Neural cell (in vitro differentiated cells): ENCODE data around the gene BMP2. TPM values are rescaled to one million over a fixed set of nuclear protein-coding genes. Genes with fewer than 3 reads are reported as not detected.

Source experiments
- H2AFZ ChIP-seq: fragments of 200-600, 300-800 bp; sonication (generic), shearing (Covaris generic); 2 replicates; pipeline ENCODE4 v1.6.0; 2014; ENCODE audit warnings: low read depth, mild to moderate bottlenecking, antibody characterized with exemption, low read length, moderate library complexity
- H3F3A ChIP-seq: fragments of 200-600 bp; shearing (Covaris generic); 2 replicates; pipeline ENCODE4 v1.6.1; 2016; ENCODE audit warnings: mild to moderate bottlenecking, moderate library complexity, mixed read lengths, antibody characterized with exemption, low read length; ENCODE audit not compliant: insufficient read depth, poor library complexity, severe bottlenecking
- H3K27ac ChIP-seq: fragments of 200-600, 300-800 bp; sonication (generic), shearing (Covaris generic); 2 replicates; pipeline ENCODE4 v1.5.1; 2014; ENCODE audit warnings: mild to moderate bottlenecking, low read length, moderate library complexity
- H3K27me3 ChIP-seq: fragments of 300-800, 200-600 bp; sonication (generic), shearing (Covaris generic); 2 replicates; pipeline ENCODE4 v1.6.0; 2014; ENCODE audit warnings: mild to moderate bottlenecking, low read depth, low read length, moderate library complexity; ENCODE audit not compliant: insufficient read depth
- H3K36me3 ChIP-seq: fragments of 300-800, 200-600 bp; sonication (generic), shearing (Covaris generic); 2 replicates; pipeline ENCODE4 v1.5.1; 2014; ENCODE audit warnings: mild to moderate bottlenecking, antibody characterized with exemption, low read length, moderate library complexity; ENCODE audit not compliant: insufficient read depth
- H3K4me2 ChIP-seq: fragments of 300-800, 200-600 bp; sonication (generic), shearing (Covaris generic); 2 replicates; pipeline ENCODE4 v1.6.0; 2014; ENCODE audit warnings: mild to moderate bottlenecking, low read length
- H3K4me3 ChIP-seq: fragments of 300-800, 200-600 bp; sonication (generic), shearing (Covaris generic); 2 replicates; pipeline ENCODE4 v1.5.1; 2014; ENCODE audit warnings: mild to moderate bottlenecking, low read length, moderate library complexity
- H3K79me2 ChIP-seq: fragments of 200-600 bp; shearing (Covaris generic); replicated peaks from 2 replicates; pipeline ENCODE4 v1.6.0; 2014; ENCODE audit warnings: mild to moderate bottlenecking, low read length, moderate library complexity; ENCODE audit not compliant: insufficient read depth
- H3K9ac ChIP-seq: fragments of 300-800, 200-600 bp; sonication (generic), shearing (Covaris generic); 2 replicates; pipeline ENCODE4 v1.6.1; 2016; ENCODE audit warnings: mild to moderate bottlenecking, low read length, mixed read lengths
- H3K9me2 ChIP-seq: fragments of 200-600 bp; shearing (Covaris generic); 2 replicates; pipeline ENCODE4 v1.6.1; 2016; ENCODE audit warnings: mild to moderate bottlenecking, low read length, mixed read lengths; ENCODE audit not compliant: insufficient read depth
- H3K9me3 ChIP-seq: fragments of 200-600, 300-800 bp; sonication (generic), shearing (Covaris generic); 2 replicates; pipeline ENCODE4 v1.6.1; 2016; ENCODE audit warnings: mild to moderate bottlenecking, mixed run types, low read length, moderate library complexity, mixed read lengths
- H4K20me1 ChIP-seq: fragments of 200-600 bp; shearing (Covaris generic); 2 replicates; pipeline ENCODE4 v1.6.1; 2016; ENCODE audit warnings: mild to moderate bottlenecking, mixed run types; ENCODE audit not compliant: insufficient read depth
- EP300 ChIP-seq: fragments of 450-650 bp; conservative IDR thresholded peaks from 2 replicates; pipeline ENCODE4 v1.6.1; 2014; ENCODE audit warnings: antibody characterized with exemption, mild to moderate bottlenecking, moderate library complexity; ENCODE audit not compliant: poor library complexity, severe bottlenecking
- EZH2 ChIP-seq: fragments of 200-600, 300-800 bp; shearing (Covaris generic), sonication (generic); IDR thresholded peaks from 2 replicates; pipeline ENCODE4 v1.6.1; 2014; ENCODE audit warnings: antibody characterized with exemption, low read length, borderline replicate concordance, mild to moderate bottlenecking; ENCODE audit not compliant: insufficient read depth, poor library complexity, severe bottlenecking
- MXI1 ChIP-seq: fragments of 450-650 bp; conservative IDR thresholded peaks from 2 replicates; pipeline ENCODE4 v1.6.1; 2014; ENCODE audit warnings: antibody characterized with exemption, mild to moderate bottlenecking; ENCODE audit not compliant: poor library complexity, severe bottlenecking
- POLR2AphosphoS5 ChIP-seq: IDR thresholded peaks from 2 replicates; pipeline ENCODE4 v1.6.1; 2012
- RAD21 ChIP-seq: fragments of 450-650 bp; conservative IDR thresholded peaks from 2 replicates; pipeline ENCODE4 v1.6.1; 2014; ENCODE audit warnings: antibody characterized with exemption, mild to moderate bottlenecking, moderate library complexity
- SMC3 ChIP-seq: fragments of 450-650 bp; conservative IDR thresholded peaks from 2 replicates; pipeline ENCODE4 v1.6.1; 2014; ENCODE audit warnings: antibody characterized with exemption, mild to moderate bottlenecking, moderate library complexity; ENCODE audit not compliant: poor library complexity
- TAF1 ChIP-seq: IDR thresholded peaks from 2 replicates; pipeline ENCODE4 v1.6.1; 2012; ENCODE audit warnings: low read depth
- polyA plus RNA-seq: library from polyadenylated mRNA; depleted of rRNA; stranded (reverse); fragments of >200 nt; gene quantifications from 2 replicates; pipeline ENCODE4 v1.2.3, GENCODE V29; 2014
- TF ChIP-seq, protein P1 (sequence below): fragments of 450-650 bp; IDR thresholded peaks from 2 replicates; pipeline ENCODE4 v1.5.1; 2014; ENCODE audit warnings: antibody characterized with exemption, mild to moderate bottlenecking, moderate library complexity; ENCODE audit not compliant: poor library complexity, severe bottlenecking

Gene BMP2
- polyA plus RNA-seq, 1 donor from 2014 or later: 1.1 TPM

DNA sequence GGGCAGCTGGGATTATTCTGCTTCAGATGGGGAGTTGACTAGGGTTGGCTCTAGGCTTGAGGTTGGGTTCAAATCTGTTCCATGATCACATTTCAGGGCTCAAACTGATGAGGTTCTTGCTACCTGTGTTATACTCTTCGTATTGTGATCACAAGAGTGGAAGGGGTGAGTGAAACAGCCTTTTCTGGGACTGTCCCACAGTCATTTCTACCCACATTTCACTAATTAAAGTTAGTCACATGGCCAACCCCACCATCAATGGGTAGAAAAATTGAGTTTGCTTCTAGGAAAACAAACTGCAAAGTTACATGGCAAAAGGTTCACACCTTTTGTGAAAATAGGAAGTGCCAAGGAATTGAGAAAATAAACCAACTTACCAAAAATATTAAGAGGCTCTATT lies 33.5 kb upstream of the BMP2 start (continued):
- TF ChIP-seq, protein P1, sequence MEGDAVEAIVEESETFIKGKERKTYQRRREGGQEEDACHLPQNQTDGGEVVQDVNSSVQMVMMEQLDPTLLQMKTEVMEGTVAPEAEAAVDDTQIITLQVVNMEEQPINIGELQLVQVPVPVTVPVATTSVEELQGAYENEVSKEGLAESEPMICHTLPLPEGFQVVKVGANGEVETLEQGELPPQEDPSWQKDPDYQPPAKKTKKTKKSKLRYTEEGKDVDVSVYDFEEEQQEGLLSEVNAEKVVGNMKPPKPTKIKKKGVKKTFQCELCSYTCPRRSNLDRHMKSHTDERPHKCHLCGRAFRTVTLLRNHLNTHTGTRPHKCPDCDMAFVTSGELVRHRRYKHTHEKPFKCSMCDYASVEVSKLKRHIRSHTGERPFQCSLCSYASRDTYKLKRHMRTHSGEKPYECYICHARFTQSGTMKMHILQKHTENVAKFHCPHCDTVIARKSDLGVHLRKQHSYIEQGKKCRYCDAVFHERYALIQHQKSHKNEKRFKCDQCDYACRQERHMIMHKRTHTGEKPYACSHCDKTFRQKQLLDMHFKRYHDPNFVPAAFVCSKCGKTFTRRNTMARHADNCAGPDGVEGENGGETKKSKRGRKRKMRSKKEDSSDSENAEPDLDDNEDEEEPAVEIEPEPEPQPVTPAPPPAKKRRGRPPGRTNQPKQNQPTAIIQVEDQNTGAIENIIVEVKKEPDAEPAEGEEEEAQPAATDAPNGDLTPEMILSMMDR: no peak

DNA sequence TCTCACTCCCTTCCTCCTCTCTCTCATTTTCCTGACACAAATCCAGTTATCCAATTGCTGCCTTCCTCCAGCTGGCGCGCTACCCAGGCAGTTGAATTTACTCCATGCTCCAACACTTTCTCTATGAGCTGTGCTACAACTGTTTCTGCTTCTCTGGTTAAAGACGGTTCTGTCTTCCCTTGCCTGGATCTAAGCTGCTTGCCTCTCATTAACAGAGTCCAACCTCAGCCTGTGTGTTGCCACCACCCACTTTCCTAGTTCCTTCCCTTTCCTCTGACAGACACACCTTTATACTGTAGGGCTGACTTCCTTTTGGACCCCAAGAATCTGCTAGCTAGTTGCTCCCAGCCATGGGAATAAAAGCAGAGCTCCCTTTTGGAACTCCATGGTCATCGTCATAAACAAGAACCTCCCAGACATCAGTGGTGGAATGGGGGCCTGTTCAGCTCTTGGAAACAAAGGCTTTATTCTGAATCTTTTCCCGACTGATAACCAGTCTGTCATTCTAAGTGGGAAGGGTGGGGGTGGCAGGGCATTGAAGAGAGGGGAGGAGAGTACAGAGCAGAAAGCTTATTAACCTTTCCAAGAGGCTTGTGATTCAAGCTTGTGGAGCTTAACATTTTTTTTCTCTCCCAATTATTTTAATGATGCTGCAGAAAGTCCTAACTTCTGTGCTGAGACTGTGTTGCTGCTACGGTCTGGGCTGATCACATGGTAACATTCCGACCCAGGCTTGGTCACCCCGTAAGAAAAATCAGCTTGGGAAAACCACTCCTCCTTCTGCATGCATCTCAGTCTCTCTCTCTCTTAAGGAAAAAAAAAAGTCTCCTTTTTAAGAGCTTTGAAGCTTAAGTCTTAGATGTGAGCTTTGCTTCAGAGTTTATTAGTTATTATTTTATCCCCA lies 31.3 kb upstream of the BMP2 start:
- H3K36me3 ChIP-seq: no peaks in the 10 kb centered on the region
- no peak overlapping the region for H3K4me3 ChIP-seq
- no peaks in the 10 kb centered on the region for H3K79me2 ChIP-seq
- no peaks in the 10 kb centered on the region for H3K27me3 ChIP-seq
- H3K9me2 ChIP-seq: no peaks in the 10 kb centered on the region
- H4K20me1 ChIP-seq: no peaks in the 10 kb centered on the region
- H3K9me3 ChIP-seq: no peaks in the 10 kb centered on the region
- no peak overlapping the region for H2AFZ ChIP-seq
- H3F3A ChIP-seq: no peaks in the 10 kb centered on the region
- H3K27ac ChIP-seq: no peak overlapping the region
- H3K9ac ChIP-seq: no peak overlapping the region
- H3K4me2 ChIP-seq: no peak overlapping the region
- TF ChIP-seq EP300 (no peak), EZH2 (no peak), MXI1 (no peak), SMC3 (no peak), RAD21 (no peak)
- TF ChIP-seq, protein P1: no peak

DNA sequence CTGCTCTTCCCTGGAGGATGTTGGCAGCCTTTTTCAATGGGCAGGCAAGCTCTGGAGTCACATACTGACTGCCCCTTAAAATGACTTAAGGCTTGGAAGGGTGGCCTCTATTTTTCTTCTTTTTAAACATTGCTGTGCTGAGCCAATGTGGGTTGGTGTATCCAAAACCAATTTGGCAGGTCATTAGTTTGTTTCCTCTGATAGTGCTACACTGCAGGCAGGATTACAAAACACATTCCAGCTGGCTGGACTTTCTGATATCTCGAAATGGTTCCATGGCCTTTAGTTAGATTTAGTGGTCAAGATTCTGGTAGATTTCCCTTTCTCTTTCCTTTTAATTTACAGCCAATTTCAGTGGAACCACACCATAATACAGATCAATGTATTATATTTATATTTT lies 28.1 kb upstream of the BMP2 start:
- Histone ChIP-seq H2AFZ (no peak overlapping the region), H3F3A (no peaks in the 10 kb centered on the region)

More for the DNA sequence above, 28.1 kb upstream of the BMP2 start:
- Histone ChIP-seq H4K20me1 (no peaks in the 10 kb centered on the region), H3K4me3 (no peak overlapping the region), H3K79me2 (no peaks in the 10 kb centered on the region), H3K4me2 (no peak overlapping the region), H3K36me3 (no peaks in the 10 kb centered on the region), H3K27me3 (no peaks in the 10 kb centered on the region), H3K9ac (no peak overlapping the region), H3K9me3 (no peaks in the 10 kb centered on the region), H3K27ac (no peak overlapping the region), H3K9me2 (no peaks in the 10 kb centered on the region)
- TF ChIP-seq MXI1 (no peak), EP300 (no peak), TAF1 (no peak), SMC3 (no peak), POLR2AphosphoS5 (no peak), RAD21 (no peak)
- TF ChIP-seq, protein P1: no peak
